ENCODE measurements around the gene A1BG. TPM values are rescaled to one million over a fixed set of nuclear protein-coding genes. Genes with fewer than 3 reads are reported as not detected.
A peak's percentile ranks its signal among the peaks of the same experiment; 100 is the strongest.

Gene A1BG
- total and polyA plus RNA-seq, 2 experiments from 2014 or later = 35.9 to 108 TPM

- no peaks in the 10 kb centered on the region for H3K9me2 ChIP-seq (replicated peaks; ENCODE audit: insufficient read depth)
- H3K9me3 ChIP-seq (ENCODE audit: low read depth) = no peaks in the 10 kb centered on the region
- DNase-seq (ENCODE audit: low spot score) = no peak
Measured at GRCh38 chr19:58382997-58383603, 29.8 kb upstream of the A1BG start.

DNA sequence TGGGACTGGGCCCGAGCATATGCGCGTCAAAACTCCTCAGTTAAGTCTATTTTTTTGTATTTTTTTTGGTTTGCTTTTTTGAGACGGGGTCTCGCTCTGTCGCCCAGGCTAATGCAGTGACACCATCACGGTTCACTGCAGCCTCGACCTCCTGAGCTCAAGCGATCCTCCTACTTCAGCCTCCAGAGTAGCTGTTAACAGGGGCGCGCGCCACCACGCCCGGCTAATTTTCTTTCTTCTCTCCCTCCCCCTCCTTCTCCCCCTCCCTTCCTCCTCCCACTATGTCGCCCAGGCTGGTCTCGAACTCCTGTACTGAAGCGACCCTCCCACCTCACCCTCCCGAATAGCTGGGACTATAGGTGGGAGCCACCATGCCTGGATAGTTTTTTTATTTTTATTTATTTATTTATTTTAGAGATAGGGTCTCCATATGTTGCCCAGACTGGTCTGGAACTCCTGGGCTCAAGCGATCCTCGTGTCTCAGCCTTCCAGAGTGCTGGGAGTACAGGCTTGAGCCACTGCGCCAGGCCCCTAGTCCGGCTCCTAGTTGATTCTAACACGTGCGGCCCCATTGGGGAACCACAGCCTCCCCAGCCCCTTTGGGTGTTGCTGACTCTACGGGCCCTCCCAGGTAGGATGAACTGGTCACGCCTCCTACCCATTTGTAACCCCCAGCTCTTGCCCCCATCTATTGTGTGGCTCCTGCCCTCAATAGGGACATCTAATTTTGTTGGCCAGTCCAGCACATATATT is 28.3 kb upstream of the A1BG start:
- 60% methylated on average over 16 of the region's 26 CpGs for WGBS (ENCODE audit: low lambda C conversion rate, missing lambda C conversion rate)
- no peaks in the 10 kb centered on the region for H3K9me3 ChIP-seq (ENCODE audit: low read depth)
- DNase-seq (ENCODE audit: low spot score) = no peak
- peaks cover 25% of the 10 kb centered on the region for H3K4me1 ChIP-seq (ENCODE audit: insufficient read depth)
- TF ChIP-seq EZH2 (IDR thresholded peaks at IDR 0.05; ENCODE audit: borderline replicate concordance) (no peak), EZH2phosphoT487 (IDR thresholded peaks at IDR 0.05; ENCODE audit: low read depth, severe bottlenecking, unreplicated experiment) (no peak)
- peak overlapping the region; percentile 90 for H3K4me2 ChIP-seq
- H3K27ac ChIP-seq = peak overlapping the region; percentile 73
- H3K27me3 ChIP-seq = no peaks in the 10 kb centered on the region
- H2AFZ ChIP-seq = peak overlapping the region; percentile 13
- peak overlapping the region; percentile 63 for H3K4me3 ChIP-seq
- H3K36me3 ChIP-seq (replicated peaks; ENCODE audit: insufficient read depth, low read depth) = no peaks in the 10 kb centered on the region
- H4K20me1 ChIP-seq (ENCODE audit: insufficient read depth, poor library complexity, severe bottlenecking) = no peaks in the 10 kb centered on the region
- no peaks in the 10 kb centered on the region for H3K9me2 ChIP-seq (replicated peaks; ENCODE audit: insufficient read depth)
- H3K79me2 ChIP-seq = peaks cover 24% of the 10 kb centered on the region

More at GRCh38 chr19:58382997-58383603, 29.8 kb upstream of the A1BG start:
- Histone ChIP-seq H3K4me2 (no peak overlapping the region), H3K36me3 (replicated peaks; ENCODE audit: insufficient read depth, low read depth) (no peaks in the 10 kb centered on the region), H3K4me1 (ENCODE audit: insufficient read depth) (peaks cover 29% of the 10 kb centered on the region), H4K20me1 (ENCODE audit: insufficient read depth, poor library complexity, severe bottlenecking) (no peaks in the 10 kb centered on the region), H3K4me3 (no peak overlapping the region), H3K27ac (no peak overlapping the region), H2AFZ (no peak overlapping the region), H3K27me3 (no peaks in the 10 kb centered on the region), H3K79me2 (peaks cover 33% of the 10 kb centered on the region)
- TF ChIP-seq EZH2phosphoT487 (IDR thresholded peaks at IDR 0.05; ENCODE audit: low read depth, severe bottlenecking, unreplicated experiment) (no peak), EZH2 (IDR thresholded peaks at IDR 0.05; ENCODE audit: borderline replicate concordance) (no peak)
- TF ChIP-seq, protein P1, sequence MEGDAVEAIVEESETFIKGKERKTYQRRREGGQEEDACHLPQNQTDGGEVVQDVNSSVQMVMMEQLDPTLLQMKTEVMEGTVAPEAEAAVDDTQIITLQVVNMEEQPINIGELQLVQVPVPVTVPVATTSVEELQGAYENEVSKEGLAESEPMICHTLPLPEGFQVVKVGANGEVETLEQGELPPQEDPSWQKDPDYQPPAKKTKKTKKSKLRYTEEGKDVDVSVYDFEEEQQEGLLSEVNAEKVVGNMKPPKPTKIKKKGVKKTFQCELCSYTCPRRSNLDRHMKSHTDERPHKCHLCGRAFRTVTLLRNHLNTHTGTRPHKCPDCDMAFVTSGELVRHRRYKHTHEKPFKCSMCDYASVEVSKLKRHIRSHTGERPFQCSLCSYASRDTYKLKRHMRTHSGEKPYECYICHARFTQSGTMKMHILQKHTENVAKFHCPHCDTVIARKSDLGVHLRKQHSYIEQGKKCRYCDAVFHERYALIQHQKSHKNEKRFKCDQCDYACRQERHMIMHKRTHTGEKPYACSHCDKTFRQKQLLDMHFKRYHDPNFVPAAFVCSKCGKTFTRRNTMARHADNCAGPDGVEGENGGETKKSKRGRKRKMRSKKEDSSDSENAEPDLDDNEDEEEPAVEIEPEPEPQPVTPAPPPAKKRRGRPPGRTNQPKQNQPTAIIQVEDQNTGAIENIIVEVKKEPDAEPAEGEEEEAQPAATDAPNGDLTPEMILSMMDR (IDR thresholded peaks at IDR 0.05; ENCODE audit: poor library complexity) = no peak
- 92% methylated on average over 6 of the region's 6 CpGs for WGBS (ENCODE audit: low lambda C conversion rate, missing lambda C conversion rate)

DNA sequence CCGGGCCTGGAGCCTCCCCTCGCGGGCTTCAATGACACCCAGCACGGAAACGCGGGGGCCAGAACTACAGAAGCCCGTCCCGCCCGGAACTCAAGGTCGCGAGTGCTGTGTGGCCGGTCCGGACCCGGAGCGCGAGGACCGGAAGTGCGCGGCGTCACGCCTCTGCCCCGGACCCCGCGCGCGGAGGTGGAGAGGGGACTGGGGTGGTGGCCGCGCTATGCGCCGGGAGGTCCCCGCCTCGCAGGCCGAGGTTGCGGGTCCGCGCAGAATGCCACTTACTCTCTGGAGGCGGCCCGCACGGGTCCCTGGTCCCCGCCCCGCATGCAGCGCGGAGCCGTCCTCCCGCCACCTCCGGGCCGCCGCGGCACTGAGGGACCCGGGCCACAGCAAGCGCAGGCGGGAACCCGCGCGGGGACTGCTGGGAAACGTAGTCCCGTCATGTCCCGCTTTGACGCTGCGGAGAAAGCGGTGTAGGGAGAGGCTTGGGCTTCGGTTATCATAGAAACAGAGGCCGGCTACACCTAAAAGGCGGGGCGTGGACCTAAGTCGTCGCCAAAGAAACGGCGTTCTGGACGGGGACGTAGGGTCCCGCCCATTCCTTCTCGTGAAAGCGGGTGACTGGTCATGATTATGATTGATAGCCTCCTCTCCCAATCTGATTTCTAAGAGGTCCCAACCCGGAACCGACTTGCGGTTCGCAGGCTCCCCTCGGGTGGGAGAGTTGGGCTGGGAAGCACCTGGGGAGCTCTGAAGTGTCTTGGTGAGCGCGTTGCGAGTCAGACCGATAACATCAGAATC is 27.6 kb upstream of the A1BG start, which contains the start of gene ZNF837:
Gene ZNF837, minus strand, starts transcription at position 369 of the 798 bp plus-strand sequence. CDS start 11,698 bp downstream, outside the sequence.
- no peaks in the 10 kb centered on the region for H3K27me3 ChIP-seq
- TF ChIP-seq, protein P1 (IDR thresholded peaks at IDR 0.05; ENCODE audit: poor library complexity) = no peak
- TF ChIP-seq EZH2phosphoT487 (IDR thresholded peaks at IDR 0.05; ENCODE audit: low read depth, severe bottlenecking, unreplicated experiment) (no peak), EZH2 (IDR thresholded peaks at IDR 0.05; ENCODE audit: borderline replicate concordance) (no peak)
- DNase-seq (ENCODE audit: low spot score) = peak; percentile 100
- H3K4me3 ChIP-seq = peak within 1 kb of the TSS; percentile 63
- under 1% methylated on average over 78 of the region's 83 CpGs for WGBS (ENCODE audit: low lambda C conversion rate, missing lambda C conversion rate)
- no peaks in the 10 kb centered on the region for H3K9me2 ChIP-seq (replicated peaks; ENCODE audit: insufficient read depth)
- H3K4me2 ChIP-seq = peak within 1 kb of the TSS; percentile 99
- peaks cover 21% of the 10 kb centered on the region for H3K4me1 ChIP-seq (ENCODE audit: insufficient read depth)
- peaks cover 22% of the 10 kb centered on the region for H3K79me2 ChIP-seq
- no peaks in the 10 kb centered on the region for H4K20me1 ChIP-seq (ENCODE audit: insufficient read depth, poor library complexity, severe bottlenecking)
- H3K9me3 ChIP-seq (ENCODE audit: low read depth) = no peaks in the 10 kb centered on the region
- peak within 1 kb of the TSS; percentile 93 for H3K27ac ChIP-seq
- peak within 1 kb of the TSS; percentile 94 for H2AFZ ChIP-seq
- no peaks in the 10 kb centered on the region for H3K36me3 ChIP-seq (replicated peaks; ENCODE audit: insufficient read depth, low read depth)
